HEK293 (cell line): ENCODE measurements around the gene DDX17.

Experiments used
- RBAK ChIP-seq: fragments of 450-650 bp; formaldehyde crosslinking; IDR thresholded peaks from 2 replicates; pipeline ENCODE4 v1.5.1; 2016; ENCODE audit warnings: missing biosample characterization, missing genetic modification characterization
- ZNF140 ChIP-seq: fragments of 450-650 bp; formaldehyde crosslinking; IDR thresholded peaks from 2 replicates; pipeline ENCODE4 v1.5.1; 2016; ENCODE audit warnings: missing biosample characterization, missing genetic modification characterization
- ZNF274 ChIP-seq, 2 experiments: fragments of 200-500 bp in 1 of 2; fragments of 450-650 bp in 1 of 2; sonication (Bioruptor generic) in 1 of 2; formaldehyde crosslinking in 1 of 2; IDR thresholded peaks; 2 replicates each; pipeline versions ENCODE4 v1.5.1 to v1.6.1; 2014 to 2016; ENCODE audit warnings: borderline replicate concordance in 1 of 2, inconsistent platforms in 1 of 2, low read length in 1 of 2, missing biosample characterization in 1 of 2, missing genetic modification characterization in 1 of 2
- ZNF324 ChIP-seq: fragments of 450-650 bp; formaldehyde crosslinking; IDR thresholded peaks from 2 replicates; pipeline ENCODE4 v1.5.1; 2016; ENCODE audit warnings: missing biosample characterization, missing genetic modification characterization
- ZNF560 ChIP-seq: fragments of 450-650 bp; formaldehyde crosslinking; IDR thresholded peaks from 2 replicates; pipeline ENCODE4 v1.5.1; 2017; ENCODE audit warnings: missing biosample characterization, missing genetic modification characterization, borderline replicate concordance
- TF ChIP-seq, protein P1 (sequence below): fragments of 450-650 bp; formaldehyde crosslinking; IDR thresholded peaks from 2 replicates; pipeline ENCODE4 v1.5.1; 2016; ENCODE audit warnings: missing biosample characterization, missing genetic modification characterization
- TF ChIP-seq, protein P2 (sequence below): fragments of 450-650 bp; formaldehyde crosslinking; IDR thresholded peaks from 2 replicates; pipeline ENCODE4 v1.5.1; 2016; ENCODE audit warnings: missing biosample characterization, missing genetic modification characterization

DNA sequence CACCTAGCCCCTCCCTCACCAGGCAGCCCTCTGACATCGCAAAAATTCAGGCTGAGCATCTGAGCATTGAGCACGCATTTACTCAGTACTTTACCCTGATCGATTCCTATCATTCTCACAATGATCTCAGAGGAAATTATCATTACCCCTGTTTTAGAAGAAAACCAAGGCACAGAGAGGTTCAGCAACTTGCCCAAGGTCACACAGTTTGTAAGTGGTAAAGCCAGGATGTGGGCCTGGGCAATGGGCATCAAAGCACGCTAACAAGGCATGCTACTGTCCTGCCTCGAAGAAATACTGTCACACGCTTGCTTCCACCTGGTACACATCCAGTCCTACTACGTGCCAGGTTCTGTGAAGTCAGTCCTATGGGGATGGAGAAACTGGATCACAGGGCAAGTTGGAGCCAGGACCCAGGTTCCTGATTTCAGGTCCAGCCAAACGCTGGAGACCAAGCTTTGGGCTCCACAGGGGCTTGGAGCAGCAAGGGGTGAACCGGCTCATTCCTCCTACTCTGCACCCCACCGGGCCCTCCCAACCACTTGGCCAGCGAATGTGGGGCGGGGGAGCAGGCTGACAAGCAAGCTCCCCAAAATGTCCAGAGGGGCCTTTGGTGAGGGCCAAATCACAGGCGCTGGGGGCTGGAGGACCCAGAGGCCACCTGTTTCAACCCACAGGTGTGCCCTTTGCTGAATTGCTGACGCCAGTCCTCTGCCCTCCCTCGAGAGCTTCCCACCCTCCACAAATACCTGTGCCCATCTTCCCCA, 69.3 kb downstream of the DDX17 start:
- TF ChIP-seq ZNF140 (tag by site-specific recombination) (no peak), ZNF560 (tag by site-specific recombination) (no peak), ZNF274 (IDR thresholded peaks at IDR 0.05; ENCODE audit: low read length) (no peak), ZNF274 (tag by site-specific recombination; IDR thresholded peaks at IDR 0.05; ENCODE audit: borderline replicate concordance) (no peak), ZNF324 (tag by site-specific recombination) (no peak), RBAK (tag by site-specific recombination) (no peak)
- TF ChIP-seq, protein P1, sequence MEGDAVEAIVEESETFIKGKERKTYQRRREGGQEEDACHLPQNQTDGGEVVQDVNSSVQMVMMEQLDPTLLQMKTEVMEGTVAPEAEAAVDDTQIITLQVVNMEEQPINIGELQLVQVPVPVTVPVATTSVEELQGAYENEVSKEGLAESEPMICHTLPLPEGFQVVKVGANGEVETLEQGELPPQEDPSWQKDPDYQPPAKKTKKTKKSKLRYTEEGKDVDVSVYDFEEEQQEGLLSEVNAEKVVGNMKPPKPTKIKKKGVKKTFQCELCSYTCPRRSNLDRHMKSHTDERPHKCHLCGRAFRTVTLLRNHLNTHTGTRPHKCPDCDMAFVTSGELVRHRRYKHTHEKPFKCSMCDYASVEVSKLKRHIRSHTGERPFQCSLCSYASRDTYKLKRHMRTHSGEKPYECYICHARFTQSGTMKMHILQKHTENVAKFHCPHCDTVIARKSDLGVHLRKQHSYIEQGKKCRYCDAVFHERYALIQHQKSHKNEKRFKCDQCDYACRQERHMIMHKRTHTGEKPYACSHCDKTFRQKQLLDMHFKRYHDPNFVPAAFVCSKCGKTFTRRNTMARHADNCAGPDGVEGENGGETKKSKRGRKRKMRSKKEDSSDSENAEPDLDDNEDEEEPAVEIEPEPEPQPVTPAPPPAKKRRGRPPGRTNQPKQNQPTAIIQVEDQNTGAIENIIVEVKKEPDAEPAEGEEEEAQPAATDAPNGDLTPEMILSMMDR (tag by site-specific recombination) = no peak
- TF ChIP-seq, protein P2, sequence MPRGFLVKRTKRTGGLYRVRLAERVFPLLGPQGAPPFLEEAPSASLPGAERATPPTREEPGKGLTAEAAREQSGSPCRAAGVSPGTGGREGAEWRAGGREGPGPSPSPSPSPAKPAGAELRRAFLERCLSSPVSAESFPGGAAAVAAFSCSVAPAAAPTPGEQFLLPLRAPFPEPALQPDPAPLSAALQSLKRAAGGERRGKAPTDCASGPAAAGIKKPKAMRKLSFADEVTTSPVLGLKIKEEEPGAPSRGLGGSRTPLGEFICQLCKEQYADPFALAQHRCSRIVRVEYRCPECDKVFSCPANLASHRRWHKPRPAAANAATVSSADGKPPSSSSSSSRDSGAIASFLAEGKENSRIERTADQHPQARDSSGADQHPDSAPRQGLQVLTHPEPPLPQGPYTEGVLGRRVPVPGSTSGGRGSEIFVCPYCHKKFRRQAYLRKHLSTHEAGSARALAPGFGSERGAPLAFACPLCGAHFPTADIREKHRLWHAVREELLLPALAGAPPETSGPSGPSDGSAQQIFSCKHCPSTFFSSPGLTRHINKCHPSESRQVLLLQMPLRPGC = no peak
